ENCODE data around the gene CMC1.
"Not testable (repeated sequence)": the region's sequence is repeated elsewhere in the genome, so short reads cannot be mapped to it uniquely, and the experiment has no call there.

Gene CMC1, protein sequence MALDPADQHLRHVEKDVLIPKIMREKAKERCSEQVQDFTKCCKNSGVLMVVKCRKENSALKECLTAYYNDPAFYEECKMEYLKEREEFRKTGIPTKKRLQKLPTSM

DNA sequence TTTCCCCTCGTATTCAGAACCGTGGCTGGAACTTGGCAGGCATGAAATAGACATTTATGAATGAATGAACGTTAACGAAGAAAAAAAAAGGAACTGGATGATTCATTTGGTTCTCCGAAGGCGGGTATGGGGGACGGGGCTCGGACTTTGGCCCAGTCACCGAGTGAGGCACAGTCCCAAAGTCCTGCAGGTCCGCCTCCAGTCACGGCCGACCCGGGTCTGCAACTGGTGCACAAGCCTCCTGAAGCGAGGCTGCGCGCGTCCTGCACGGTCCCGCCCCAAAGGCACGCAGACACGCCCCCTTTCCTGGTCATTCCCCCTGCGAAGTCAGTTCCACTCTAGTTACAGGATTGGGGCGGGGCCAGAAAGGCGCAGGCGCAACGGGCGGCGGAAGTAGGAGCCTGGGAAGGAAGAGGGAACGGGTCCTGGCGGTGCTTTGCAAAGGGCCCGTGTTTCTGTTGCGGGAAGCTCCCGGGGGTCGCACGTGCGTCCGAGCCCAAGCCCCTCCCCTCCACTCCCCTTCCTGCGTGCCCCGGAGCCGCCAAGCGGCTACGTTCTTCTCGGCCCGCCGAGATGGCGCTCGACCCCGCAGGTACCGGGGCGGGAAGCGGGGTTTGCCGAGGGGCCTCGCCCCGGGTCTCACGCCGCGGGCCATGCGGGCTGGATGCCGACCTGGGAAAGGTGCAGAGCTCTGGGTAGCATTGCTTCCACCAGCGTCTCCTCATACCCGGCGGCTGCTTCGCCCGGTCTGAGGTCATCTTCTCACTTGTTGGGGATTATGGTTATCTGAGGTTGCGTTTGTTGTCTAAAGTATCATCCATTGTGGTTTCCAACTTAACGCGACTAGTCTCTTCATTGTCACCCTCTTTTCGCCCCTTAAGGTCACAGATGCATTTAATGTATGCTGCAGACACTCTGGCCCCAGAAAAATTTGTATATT, at the start of gene CMC1:
TSS of gene CMC1 (plus strand) at position 399 of the 940 bp plus-strand sequence. CDS start at position 574, 175 bp downstream.
- peak; percentile 91 for DNase-seq

DNA sequence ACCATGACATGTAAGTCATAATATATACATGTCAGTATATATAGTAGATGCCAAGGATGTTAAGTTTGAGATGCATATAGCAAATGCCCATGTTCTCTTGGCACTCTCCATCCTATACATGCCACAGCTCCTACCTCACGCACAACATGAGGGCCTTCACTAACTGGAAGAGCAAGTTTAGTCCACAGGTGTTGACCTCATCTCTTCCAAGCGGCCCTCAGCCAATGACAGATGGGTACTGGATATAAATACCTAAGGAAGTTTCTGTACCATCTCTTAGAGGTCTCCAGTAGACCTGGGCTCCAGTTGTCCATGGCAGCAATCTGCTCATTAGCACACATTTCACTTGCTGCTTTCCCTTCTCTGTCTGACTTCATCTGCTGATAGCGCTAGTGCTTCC, 43.3 kb upstream of the CMC1 start:
- no peak for DNase-seq

DNA sequence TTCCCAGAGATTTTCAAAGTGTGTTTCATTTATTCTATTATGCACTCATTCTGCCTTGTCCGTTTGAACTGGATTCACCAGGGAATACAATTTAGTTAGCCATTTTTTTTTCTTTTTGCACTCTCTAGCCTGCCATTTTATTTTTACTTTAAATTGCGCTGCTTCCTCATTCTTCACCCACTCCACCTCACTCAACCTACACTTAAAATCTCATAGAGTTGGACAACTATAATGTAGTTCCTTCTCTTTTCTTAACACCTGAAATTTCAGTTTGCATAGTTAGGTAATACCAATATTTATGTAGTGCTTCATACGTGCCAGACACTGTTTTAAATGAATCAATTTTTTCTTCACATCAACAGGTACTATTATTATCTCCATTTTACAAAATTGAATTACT, 42.4 kb upstream of the CMC1 start:
- DNase-seq: no peak

DNA sequence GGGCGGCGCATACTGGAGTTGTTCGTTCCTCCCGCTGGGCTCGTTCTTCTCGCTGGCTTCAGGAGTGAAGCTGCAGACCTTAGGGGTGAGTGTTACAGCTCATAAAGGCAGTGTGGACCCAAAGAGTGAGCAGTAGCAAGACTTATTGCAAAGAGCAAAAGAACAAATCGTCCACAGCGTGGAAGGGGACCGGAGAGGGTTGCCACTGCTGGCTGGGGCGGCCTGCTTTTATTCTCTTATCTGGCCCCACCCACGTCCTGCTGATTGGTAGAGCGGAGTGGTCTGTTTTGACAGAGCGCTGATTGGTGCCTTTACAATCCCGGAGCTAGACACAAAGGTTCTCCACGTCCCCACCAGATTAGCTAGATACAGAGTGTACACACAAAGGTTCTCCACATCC, 41.8 kb upstream of the CMC1 start:
- DNase-seq: not testable (repeated sequence)

DNA sequence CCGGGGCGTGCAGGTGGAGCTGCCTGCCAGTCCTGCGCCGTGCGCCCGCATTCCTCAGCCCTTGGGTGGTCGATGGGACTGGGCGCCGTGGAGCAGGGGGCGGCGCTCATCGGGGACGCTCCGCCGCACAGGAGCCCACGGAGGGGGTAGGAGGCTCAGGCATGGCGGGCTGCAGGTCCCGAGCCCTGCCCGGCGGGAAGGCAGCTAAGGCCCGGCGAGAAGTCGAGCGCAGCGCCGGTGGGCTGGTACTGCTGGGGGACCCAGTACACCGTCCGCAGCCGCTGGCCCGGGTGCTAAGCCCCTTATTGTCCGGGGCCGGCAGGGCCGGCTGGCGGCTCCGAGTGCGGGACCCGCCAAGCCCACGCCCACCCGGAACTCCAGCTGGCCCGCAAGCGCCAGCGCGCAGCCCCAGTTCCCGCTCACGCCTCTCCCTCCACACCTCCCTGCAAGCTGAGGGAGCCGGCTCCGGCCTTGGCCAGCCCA, 41.0 kb upstream of the CMC1 start:
- DNase-seq: not testable (repeated sequence)

DNA sequence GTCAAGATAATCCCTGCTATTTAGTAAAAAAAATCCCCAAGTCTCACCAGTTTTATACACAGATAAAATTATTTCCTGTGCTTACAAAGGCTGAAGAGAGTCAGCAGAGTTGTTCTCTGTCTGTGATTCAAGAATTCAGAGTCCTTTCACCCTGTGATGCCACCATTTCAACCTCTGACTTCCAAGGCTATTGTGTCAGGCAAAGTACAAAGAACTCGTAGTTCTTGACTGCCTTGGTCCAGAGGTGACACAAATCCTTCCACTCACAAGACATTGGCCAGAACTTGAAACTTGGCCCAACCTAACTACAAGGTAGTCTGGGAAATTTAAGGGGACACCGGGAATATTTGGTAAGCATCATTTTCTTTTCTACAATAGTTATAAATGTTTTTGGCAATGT, 34.9 kb upstream of the CMC1 start:
- no peak for DNase-seq

DNA sequence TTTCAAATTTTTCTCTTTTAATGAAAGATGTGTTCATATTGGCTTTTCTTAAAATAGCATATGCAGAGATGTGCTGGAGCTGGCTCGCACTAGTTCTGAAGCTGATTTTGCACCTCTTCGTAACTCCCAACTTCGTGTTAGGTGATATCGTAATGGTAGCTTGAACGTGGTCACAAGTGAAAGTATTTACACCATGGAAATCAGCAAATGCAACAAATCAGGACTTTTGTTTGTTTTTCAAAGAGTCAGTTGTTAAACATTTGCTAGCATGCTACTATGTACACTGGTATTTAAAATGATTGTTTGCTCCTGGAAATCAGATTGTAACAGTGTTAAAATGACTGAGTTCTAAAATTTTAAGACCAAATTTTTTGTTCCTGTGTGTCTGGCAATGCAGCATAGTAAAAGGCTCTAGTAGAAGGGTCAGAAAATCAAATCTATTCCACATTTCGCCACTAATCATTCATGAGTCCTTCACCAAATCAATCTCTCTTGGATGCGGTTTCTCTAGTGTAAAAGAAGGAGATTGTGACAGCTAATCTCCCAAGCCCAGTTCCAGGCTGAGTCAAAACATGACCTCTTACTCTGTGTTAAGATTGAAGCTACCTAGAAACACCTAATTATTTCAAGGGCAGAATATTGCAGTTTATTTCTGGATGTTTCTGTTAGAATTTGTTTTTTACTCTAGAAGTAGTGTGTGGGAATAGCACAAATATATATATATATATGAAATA, 34.3 kb upstream of the CMC1 start:
- DNase-seq: no peak

DNA sequence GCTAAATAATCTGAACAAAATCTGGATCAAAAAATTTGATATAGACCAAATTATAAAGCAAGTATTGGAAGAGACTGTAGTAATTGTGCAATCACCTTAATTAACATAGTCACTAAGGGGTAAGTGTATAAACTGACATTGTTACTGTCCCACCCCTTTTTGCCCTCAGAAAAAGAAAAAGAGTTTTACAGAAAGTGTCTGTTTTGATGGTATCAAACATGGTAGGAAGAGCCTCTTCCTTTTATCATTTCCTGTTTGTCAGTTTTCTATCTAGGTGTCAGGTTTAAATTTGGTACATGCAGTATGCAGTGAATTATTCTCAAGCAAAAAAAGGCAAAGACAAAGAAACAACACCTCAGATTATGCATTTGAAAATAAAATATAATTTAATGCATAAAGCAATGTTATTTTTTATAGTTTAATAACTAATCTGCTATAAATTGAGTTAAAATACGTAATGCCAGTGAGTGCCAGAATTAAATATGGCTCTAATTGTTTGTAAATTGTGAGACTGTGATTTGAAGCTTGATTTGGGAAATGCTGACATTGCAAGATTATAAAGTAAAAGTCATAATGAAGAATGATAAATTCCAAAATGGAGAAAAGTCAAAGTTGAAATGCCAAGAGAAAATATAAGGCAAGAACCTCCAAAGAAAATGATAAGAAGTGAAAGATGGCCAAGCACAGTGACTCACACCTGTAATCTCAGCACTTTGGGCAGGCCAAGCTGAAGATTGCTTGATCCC, 30.3 kb upstream of the CMC1 start:
- peak in 1 of 2 donors; percentile 47 for DNase-seq

DNA sequence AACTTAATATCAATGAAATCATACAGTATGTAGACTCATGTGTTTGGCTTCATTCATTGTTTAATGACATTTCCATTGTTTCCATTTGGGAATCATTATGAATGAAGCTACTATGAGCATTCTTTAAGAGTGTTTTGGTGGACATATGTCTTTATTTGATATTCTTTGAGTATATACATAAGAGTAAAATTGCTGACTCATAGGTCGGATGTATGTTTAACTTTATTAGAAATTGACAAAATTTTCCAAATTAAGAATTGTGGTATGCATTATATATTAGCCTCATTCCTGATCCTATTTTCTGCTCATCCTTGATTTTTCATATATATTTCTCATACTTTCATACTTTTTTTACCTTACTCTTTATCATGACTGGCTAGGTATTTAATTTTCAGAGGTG, 28.7 kb upstream of the CMC1 start:
- no peak for DNase-seq

DNA sequence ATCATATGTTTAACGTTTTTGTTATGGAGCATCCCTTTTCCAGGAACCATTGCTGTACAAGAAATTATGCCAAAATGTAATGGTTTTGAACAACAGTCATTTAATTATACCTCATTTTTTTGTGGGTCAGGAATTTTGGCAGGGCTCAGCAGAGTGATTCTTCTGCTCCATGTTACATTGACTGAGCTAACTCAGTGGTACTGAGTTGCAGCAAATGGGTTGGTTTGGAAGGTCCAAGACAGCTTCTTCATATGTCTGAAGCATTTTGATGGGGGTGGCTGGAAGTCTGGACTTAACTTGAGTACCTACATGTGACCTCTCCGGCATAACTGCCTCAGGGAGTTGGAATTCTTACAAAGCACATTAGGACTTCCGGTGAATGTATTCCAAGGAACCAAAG, 26.0 kb upstream of the CMC1 start:
- no peak for DNase-seq

DNA sequence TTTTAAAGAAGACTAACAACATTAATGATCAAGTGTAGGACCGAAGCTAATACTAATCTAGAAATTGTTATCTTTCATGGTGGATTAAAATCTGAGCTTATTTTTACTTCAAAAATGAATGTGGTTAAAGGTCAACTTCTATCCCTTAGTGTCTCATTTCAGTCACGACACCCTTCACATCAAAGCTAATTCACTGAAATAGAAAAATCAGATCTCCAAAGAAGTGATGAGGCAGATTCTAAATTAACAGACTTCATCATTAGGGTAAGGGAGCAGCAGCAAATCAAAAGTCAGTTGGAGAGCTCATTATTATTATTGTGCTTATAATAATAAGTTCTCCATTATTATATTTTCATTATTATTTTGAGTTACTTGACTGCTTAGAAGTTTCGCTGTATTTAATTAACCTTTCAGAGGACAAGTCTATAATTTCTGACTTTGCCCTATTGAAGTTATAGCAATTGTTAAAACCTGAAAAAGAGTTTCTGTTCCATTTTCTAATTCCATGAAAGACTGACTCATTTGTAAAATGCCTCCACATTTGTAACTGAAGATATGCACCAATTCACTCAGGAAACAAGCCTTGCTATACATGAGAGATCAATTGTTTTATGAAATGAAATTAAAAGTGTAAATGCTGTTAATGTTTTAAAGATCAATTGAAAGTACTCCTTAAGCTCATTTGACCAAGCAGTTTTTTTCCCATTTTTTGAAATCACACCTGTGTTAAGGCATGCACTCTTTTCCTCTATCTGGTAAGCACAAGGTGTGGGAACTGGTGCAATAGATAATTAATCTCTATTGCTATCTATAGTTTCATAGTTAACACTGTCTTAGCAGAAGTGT, 23.1 kb upstream of the CMC1 start:
- no peak for DNase-seq

DNA sequence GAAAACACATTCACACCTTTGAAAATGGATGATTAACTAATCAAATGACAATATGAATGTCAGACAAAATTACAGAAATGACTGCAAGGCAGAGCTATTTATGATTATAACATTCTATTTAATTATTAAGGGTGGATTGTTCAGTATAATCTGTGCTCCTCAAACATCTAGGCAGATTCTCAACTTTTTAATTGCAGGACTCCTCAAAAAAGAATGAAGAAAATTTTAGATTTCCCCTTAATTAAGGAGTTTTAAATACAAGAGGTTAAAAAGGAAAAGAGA, 22.6 kb upstream of the CMC1 start:
- no peak for DNase-seq

DNA sequence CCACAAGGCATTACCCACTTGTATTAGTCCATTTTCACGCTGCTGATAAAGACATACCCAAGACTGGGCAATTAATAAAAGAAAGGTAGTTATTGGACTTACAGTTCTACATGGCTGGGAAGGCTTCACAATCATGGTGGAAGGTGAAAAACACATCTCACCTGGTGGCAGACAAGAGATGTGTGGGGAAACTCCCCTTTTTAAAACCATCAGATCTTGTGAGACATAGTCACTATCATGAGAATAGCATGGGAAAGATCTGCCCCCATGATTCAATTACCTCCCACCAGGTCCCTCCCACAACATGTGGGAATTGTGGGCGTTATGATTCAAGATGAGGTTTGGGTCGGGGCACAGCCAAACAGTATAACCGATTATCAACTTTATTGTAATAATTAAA, 17.0 kb upstream of the CMC1 start:
- DNase-seq: no peak

DNA sequence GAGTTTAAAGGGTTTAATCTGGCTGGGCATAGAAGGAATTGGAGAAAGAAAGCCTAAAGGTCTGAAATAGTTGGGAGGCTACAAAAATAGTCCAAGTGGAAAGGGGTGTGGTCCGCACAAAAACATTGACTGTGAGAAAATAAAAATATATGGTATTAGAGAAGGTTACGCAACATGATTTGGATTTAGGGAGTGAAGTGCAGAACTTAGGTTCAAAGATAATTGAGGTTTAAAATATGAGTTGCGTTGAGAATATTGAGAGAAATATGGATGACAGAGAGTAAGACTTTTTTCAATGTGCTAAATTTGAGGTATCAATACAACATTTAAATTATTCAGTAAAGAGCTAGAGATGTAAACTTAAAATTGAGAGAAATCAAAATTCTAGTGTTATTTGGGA, 15.4 kb upstream of the CMC1 start:
- no peak for DNase-seq

DNA sequence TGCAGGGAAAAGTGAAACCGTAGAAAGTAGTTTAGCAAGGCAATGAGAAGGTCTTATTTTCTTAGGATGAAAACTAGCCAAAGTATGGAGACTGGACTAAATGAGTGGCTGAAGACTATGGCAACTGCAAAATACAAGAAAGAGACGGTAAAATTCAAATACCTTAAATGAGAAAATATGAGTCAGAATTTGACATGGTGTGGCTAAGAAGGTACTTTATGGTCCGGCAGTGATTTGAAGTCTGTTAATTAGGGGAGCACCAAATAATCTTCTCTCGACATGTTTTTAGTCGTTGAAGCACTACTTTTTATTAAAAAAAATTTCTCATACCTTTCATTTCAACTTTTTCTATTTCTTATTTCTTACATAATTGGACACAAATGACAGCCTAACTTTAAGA, 12.8 kb upstream of the CMC1 start:
- no peak for DNase-seq

DNA sequence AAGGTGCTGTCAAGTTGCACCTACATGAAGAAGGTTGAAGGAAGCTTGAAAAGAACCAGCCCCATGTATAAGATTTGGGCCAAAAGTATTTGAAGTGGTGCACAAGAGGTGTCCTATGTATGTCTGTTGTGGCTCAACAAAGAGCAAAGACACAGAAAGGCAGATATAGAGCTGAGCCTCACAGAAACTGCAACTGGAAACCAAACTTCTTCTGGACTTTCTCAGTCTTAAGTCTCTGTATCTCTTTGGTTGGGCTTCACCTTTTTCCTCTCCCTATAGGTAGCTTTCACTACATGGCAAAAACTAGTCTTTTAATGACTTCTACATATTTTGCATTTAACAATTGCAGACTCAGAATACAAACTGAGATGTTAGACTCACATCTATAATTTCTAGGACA, 8.8 kb upstream of the CMC1 start:
- DNase-seq: no peak

DNA sequence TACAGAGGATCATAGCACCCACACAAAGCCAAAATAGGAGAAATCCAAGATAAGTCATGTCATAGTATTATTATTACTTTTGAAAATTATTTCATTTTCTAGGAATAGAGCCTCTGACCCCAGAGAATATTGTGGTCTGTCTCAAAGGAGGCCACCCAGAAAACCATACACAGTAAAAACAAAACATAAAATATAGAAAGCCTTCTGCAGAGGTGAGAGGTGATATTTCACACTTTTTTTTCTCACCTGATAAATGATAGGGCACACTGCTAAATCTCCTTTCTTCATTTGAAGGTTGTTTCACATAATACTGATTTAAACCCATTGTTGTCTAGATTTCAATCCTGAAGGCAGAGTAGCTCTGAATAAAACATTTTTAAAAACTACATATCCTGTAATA, 7.0 kb upstream of the CMC1 start:
- peak in 1 of 2 donors; percentile 22 for DNase-seq

DNA sequence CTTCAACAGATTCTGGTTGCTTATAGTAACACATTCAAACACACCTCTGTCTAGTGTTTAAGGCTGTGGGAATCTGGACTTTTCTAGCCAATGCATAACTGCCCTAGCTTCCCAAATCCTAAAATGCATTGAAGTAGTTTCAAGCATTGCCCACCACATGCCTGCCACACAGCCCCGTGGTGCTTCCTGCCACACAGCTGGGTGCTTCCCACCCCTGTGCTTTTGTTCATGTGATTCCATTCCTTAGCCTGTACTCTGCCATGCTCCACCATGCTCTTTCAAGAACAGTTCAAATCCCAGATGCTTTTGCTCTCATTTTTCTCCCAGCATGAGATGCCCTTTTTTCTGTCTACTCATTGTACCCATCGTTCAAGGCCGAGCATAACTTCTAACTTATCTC, 2.3 kb upstream of the CMC1 start:
- DNase-seq: no peak

DNA sequence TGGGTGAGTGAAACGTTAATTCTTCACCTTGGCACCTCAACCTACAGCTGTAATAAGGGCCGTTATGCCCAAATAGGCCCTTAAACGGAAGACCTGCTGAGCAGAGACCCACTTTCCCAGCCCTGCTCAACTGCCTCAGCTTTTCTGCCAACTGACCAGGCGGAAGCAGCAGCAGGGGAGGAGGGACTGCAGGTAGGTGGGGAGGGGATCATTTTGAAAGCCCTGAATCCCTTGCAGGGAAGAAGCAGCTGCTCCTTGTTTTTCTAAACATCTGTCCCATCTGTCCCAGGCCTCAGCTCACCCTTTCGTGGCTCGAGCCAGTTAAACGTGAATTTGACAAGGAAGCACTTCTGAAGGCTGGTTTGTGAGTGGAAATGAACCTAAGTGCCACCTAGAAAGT, 978 bp upstream of the CMC1 start:
- DNase-seq: no peak

DNA sequence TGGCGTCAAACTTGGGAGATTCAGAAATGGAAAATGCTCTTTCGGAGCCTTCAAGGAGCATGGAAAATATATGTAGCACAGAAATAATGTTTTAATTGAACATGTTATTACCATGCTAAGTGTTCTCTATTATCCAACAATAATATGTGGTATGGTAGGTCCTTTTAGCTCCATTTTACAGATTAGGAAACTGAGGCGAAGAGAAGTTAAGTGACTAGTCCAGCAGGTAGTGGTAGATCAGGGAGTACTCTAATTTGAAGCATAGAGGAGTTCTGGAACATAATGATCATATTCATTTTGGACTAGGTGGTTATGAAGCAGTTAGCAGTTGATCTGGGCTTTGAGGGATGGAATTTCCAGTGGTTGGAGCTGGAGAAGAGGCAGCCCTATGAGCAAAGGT, 1.1 kb downstream of the CMC1 start:
- DNase-seq: no peak

DNA sequence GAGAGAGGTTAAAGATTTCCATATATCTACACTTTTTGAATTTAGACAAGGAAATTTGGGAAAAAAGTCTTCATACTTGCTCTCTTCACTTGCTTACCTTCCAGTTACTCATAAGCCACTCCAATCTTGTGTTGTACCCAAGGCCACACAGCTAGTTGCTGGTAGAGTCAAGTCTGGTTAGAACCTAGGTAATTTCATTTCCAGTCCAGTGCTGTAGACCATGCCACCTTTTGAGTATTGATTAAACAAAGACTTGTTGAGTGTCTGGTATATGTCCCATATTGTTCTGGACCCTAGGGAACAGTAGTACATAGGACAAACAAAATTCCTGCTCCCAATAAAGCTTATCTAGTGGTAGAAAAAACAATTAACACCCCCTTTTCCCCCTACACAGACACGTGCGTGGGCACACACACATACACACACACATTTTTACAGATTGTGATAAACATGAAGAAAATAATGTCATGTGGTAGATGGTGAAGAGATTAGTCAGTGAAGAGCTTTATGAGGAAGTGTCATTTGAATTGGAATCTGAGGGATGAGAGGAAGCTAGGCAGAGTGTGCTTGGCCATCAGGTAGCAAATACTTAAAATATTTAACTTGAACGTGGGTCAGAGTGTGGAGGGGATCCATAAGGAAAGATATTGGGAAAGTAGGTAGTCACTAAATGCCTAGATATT, 2.1 kb downstream of the CMC1 start:
- DNase-seq: peak; percentile 21 to 49

DNA sequence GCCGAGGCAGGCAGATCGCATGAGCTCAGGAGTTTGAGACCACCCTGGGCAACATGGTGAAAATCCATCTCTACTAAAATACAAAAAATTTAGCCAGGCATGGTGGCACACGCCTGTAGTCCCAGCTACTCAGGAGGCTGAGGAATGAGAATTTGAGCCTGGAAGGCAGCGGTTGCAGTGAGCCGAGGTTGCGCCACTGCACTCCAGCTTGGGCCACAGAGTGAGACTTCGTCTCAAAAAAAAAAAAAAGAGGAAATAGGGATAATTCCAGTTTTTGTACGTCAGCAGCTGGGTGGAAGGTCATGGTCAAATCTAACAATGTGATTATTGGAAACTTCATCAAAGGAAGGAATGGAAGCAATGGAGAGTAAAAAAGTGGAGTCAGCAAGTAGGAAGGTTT, 3.1 kb downstream of the CMC1 start:
- no peak for DNase-seq
